GM19328 (cell line): Measurements from ENCODE around the gene BAAT.

Source experiments
- ATAC-seq: cut with Tn5 transposase; IDR thresholded peaks from one replicate; pipeline ENCODE4 v1.9.1; 2021; ENCODE audit warnings: mild to moderate bottlenecking, moderate library complexity; ENCODE audit not compliant: unreplicated experiment

The BAAT gene

GRCh38 chr9:101398930-101399642 lies 14.3 kb upstream of the BAAT start:
- ATAC-seq = peak; percentile 1

GRCh38 chr9:101398068-101398929 lies 13.5 kb upstream of the BAAT start, which contains the start of the genes MRPL50 and ZNF189:
Gene MRPL50, minus strand, starts transcription at chr9:101398618. Its CDS starts 26 bp downstream, at chr9:101398592.
Gene ZNF189, plus strand, starts transcription at chr9:101398851. Its CDS starts 306 bp downstream, at chr9:101399157.
- peak; percentile 97 for ATAC-seq

GRCh38 chr9:101397746-101398067 lies 12.9 kb upstream of the BAAT start:
- no peak for ATAC-seq

- no peak for ATAC-seq
Observed at GRCh38 chr9:101394687-101395086, 9.9 kb upstream of the BAAT start.

GRCh38 chr9:101393135-101393534 lies 8.3 kb upstream of the BAAT start:
- ATAC-seq = no peak

GRCh38 chr9:101388507-101388993 lies 3.7 kb upstream of the BAAT start:
- no peak for ATAC-seq

GRCh38 chr9:101387871-101388506 lies 3.2 kb upstream of the BAAT start:
- peak; percentile 79 for ATAC-seq

- ATAC-seq = no peak
Observed at GRCh38 chr9:101383361-101383760, 1.4 kb downstream of the BAAT start.

- ATAC-seq = no peak
Observed at GRCh38 chr9:101381833-101382342, 2.9 kb downstream of the BAAT start.

- ATAC-seq = no peak
Observed at GRCh38 chr9:101381118-101381517, 3.7 kb downstream of the BAAT start.

- ATAC-seq = no peak
Observed at GRCh38 chr9:101380295-101380694, 4.5 kb downstream of the BAAT start.

- ATAC-seq = no peak
Observed at GRCh38 chr9:101376111-101376848, 8.5 kb downstream of the BAAT start.

GRCh38 chr9:101375546-101375945 lies 9.3 kb downstream of the BAAT start:
- ATAC-seq = no peak

GRCh38 chr9:101372327-101373118 lies 12.3 kb downstream of the BAAT start:
- ATAC-seq = no peak

GRCh38 chr9:101371813-101372212 lies 13.0 kb downstream of the BAAT start:
- ATAC-seq = no peak

GRCh38 chr9:101369884-101370531 lies 14.8 kb downstream of the BAAT start:
- ATAC-seq = no peak

GRCh38 chr9:101369286-101369685 lies 15.5 kb downstream of the BAAT start:
- ATAC-seq = no peak

- no peak for ATAC-seq
Observed at GRCh38 chr9:101367323-101367722, 17.5 kb downstream of the BAAT start.

GRCh38 chr9:101366038-101366756 lies 18.6 kb downstream of the BAAT start:
- ATAC-seq = no peak
